Type B pancreatic cell (in vitro differentiated cells): ENCODE measurements around the gene NUDCD3. TPM values are rescaled to one million over a fixed set of nuclear protein-coding genes. Genes with fewer than 3 reads are reported as not detected.

Experiments used
- DNase-seq: peaks from one replicate; pipeline ENCODE4 v3.0.0; 2021; ENCODE audit warnings: mixed read lengths; ENCODE audit not compliant: unreplicated experiment; ENCODE audit errors: extremely low spot score
- H3K27ac Mint-ChIP-seq: 2 replicates; pipeline ENCODE4 v1.8.0; 2021; ENCODE audit warnings: mild to moderate bottlenecking, mixed read lengths
- H3K27me3 Mint-ChIP-seq: 2 replicates; pipeline ENCODE4 v1.8.0; 2021; ENCODE audit warnings: mixed read lengths
- H3K36me3 Mint-ChIP-seq: 2 replicates; pipeline ENCODE4 v1.8.0; 2021; ENCODE audit warnings: mixed read lengths
- H3K4me1 Mint-ChIP-seq: one replicate; pipeline ENCODE4 v1.8.0; 2021; ENCODE audit warnings: mixed read lengths; ENCODE audit not compliant: unreplicated experiment
- H3K4me3 Mint-ChIP-seq: 2 replicates; pipeline ENCODE4 v1.8.0; 2021; ENCODE audit warnings: mild to moderate bottlenecking, mixed read lengths
- H3K9me3 Mint-ChIP-seq: 2 replicates; pipeline ENCODE4 v1.8.0; 2021; ENCODE audit warnings: mixed read lengths
- CTCF ChIP-seq: fragments of 200-600 bp; sonication (generic); conservative IDR thresholded peaks from 2 replicates; pipeline ENCODE4 v1.5.0; 2021; ENCODE audit warnings: antibody characterized with exemption, mild to moderate bottlenecking
- long read RNA-seq: library from polyadenylated mRNA; unstranded; transcript quantifications from one replicate; pipeline ENCODE4 v2.0.0, GENCODE V29; 2020
- total RNA-seq: library from RNA; stranded (reverse); gene quantifications from 2 replicates; pipeline ENCODE4 v1.2.1, GENCODE V29; 2021; ENCODE audit warnings: low replicate concordance

The NUDCD3 gene
- 82.1 and 88.5 TPM in 2 replicates for total RNA-seq
- long read RNA-seq, full-length matches to known transcripts, result 66 of 106 reads
- long read RNA-seq, partial matches to known transcripts, result 11 of 106 reads
- long read RNA-seq, other reads (novel, unspliced or antisense), result 29 of 106 reads

- H3K27me3 Mint-ChIP-seq, result peaks cover 8% of the 10 kb centered on the region
- peak; percentile 14 for TF ChIP-seq CTCF
- peak within 1 kb of the TSS; percentile 92 for H3K27ac Mint-ChIP-seq
- peaks cover 11% of the 10 kb centered on the region for H3K36me3 Mint-ChIP-seq
- H3K4me1 Mint-ChIP-seq, result peaks cover 39% of the 10 kb centered on the region
- peak within 1 kb of the TSS; percentile 93 for H3K4me3 Mint-ChIP-seq
- no peaks in the 10 kb centered on the region for H3K9me3 Mint-ChIP-seq
- DNase-seq, result peak; percentile 85
Measured at GRCh38 chr7:44490351-44491200, at the start of gene NUDCD3. TSS of gene NUDCD3 (minus strand) at chr7:44490658. CDS start at chr7:44490600, 58 bp downstream.

- Mint-ChIP-seq H3K4me3 (no peak overlapping the region), H3K27ac (peak overlapping the region; percentile 31), H3K36me3 (no peaks in the 10 kb centered on the region), H3K4me1 (peaks cover 8% of the 10 kb centered on the region), H3K27me3 (no peaks in the 10 kb centered on the region), H3K9me3 (peaks cover 4% of the 10 kb centered on the region)
- TF ChIP-seq CTCF, result no peak
- DNase-seq, result no peak
Measured at GRCh38 chr7:44539669-44540506, 49.4 kb upstream of the NUDCD3 start.

DNA sequence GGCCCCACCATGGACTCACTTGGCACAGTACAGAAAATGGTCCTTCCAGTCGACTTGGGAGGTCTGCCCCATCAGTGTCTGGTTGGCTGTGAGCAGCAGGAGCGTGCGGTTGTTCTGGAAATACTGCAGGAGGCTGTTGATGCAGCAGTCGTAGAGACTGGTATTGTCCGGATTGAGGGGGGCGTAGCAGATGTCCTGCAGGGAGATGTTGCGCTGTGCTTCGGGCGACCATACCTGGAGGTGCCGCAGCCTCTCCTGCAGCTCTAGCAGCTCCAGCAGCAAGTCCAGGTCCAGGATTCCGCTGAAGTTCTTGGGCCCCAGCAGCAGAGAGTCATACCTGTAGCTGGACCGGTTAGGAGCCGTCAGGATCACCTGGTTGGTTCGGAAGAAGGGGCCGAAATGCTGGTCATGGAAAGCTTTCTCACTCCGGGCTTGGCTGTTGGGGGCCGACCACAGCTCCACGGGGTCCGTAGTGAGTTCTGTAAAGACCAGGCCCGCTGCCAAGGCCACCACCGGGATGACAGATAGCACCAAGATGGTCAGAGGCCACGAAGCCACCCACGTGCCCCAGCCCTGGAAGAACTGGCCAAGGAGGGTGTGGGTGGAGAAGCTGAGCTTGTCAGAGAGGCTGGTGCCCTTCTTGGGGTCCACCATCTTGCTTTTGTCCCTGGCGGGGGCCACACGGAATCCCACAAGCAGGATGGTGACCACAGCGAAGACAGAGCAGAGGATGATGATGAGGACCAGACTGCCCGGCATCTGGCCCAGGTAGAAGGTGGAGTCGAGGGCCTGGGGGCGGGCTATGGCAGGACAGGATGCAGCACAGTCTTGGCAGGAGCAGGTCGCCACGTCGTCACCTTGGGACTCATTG lies 48.6 kb upstream of the NUDCD3 start:
- H3K4me3 Mint-ChIP-seq, result no peak overlapping the region
- H3K4me1 Mint-ChIP-seq, result peaks cover 8% of the 10 kb centered on the region
- no peaks in the 10 kb centered on the region for H3K36me3 Mint-ChIP-seq
- H3K27me3 Mint-ChIP-seq, result no peaks in the 10 kb centered on the region
- peaks cover 2% of the 10 kb centered on the region for H3K9me3 Mint-ChIP-seq
- TF ChIP-seq CTCF, result no peak
- H3K27ac Mint-ChIP-seq, result no peak overlapping the region
- DNase-seq, result no peak

GRCh38 chr7:44538093-44538797 lies 47.8 kb upstream of the NUDCD3 start:
- H3K4me3 Mint-ChIP-seq, result peak overlapping the region; percentile 20
- peak overlapping the region; percentile 58 for H3K27ac Mint-ChIP-seq
- H3K36me3 Mint-ChIP-seq, result no peaks in the 10 kb centered on the region
- H3K4me1 Mint-ChIP-seq, result peaks cover 8% of the 10 kb centered on the region
- H3K27me3 Mint-ChIP-seq, result no peaks in the 10 kb centered on the region
- no peak for DNase-seq
- H3K9me3 Mint-ChIP-seq, result no peaks in the 10 kb centered on the region
- TF ChIP-seq CTCF, result no peak
